Right lung (tissue), 5 donors: ENCODE data around the gene JMJD1C. TPM values are rescaled to one million over a fixed set of nuclear protein-coding genes. Genes with fewer than 3 reads are reported as not detected.
"Not testable (repeated sequence)": the region's sequence is repeated elsewhere in the genome, so short reads cannot be mapped to it uniquely, and the experiment has no call there.

Source experiments
- DNase-seq, 2 donors: peaks; one replicate each; pipeline ENCODE4 v3.0.0-alpha.2; 2013
- polyA plus RNA-seq, 5 donors: library from polyadenylated mRNA; unstranded; fragments of 120-200 nt; gene quantifications; one replicate each; pipeline versions ENCODE4 v1.2.1 to v1.2.3, GENCODE V29; 2013; ENCODE audit warnings: inconsistent platforms in 1 of 5, low replicate concordance in 1 of 5; ENCODE audit not compliant: insufficient read length in 5 of 5, insufficient read depth in 1 of 5

The JMJD1C gene
- polyA plus RNA-seq, 5 donors: 72.1 to 130 (median 102) TPM

GRCh38 chr10:63410633-63411032, 55.1 kb downstream of the JMJD1C start:
- no peak for DNase-seq

GRCh38 chr10:63409465-63410027, 56.2 kb downstream of the JMJD1C start:
- DNase-seq: no peak

- DNase-seq: no peak
These were observed 58.6 kb downstream of the JMJD1C start for GRCh38 chr10:63407136-63407662.

DNA sequence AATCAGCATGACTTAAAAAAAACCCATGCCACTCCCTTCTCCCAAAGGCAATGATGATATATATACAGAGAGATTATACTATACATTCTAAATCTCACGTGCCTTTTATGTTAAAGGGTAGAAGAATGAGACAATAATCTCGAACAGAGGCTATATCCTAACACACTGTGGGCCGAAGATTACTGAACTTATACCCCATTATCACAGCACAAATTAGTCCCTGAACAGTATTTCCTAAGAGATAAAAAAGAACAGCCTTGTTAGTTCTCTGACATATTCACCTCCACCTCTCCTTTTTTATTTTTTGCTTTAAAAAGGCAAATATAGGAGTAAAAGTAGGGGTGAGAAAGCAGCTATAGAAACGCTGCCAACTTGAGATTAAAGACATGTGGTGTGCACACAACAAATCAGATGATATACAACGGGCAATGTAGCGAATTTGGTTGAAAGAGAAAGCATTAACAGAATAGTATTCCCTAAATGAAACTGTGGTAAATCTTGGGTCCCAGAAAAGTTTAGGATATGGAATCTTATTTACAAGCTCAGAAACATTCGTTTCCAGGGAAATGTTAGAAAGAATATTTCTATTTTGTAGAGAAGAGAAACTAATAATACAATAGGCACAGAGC, 69.5 kb downstream of the JMJD1C start:
- peak in 1 of 2 donors; percentile 9 for DNase-seq

- DNase-seq: no peak
These were observed 72.7 kb downstream of the JMJD1C start for GRCh38 chr10:63393050-63393449.

- no peak for DNase-seq
These were observed 73.6 kb downstream of the JMJD1C start for GRCh38 chr10:63392224-63392623.

- no peak for DNase-seq
These were observed 74.0 kb downstream of the JMJD1C start for GRCh38 chr10:63391812-63392211.

- no peak for DNase-seq
These were observed 75.3 kb downstream of the JMJD1C start for GRCh38 chr10:63390521-63390920.

DNA sequence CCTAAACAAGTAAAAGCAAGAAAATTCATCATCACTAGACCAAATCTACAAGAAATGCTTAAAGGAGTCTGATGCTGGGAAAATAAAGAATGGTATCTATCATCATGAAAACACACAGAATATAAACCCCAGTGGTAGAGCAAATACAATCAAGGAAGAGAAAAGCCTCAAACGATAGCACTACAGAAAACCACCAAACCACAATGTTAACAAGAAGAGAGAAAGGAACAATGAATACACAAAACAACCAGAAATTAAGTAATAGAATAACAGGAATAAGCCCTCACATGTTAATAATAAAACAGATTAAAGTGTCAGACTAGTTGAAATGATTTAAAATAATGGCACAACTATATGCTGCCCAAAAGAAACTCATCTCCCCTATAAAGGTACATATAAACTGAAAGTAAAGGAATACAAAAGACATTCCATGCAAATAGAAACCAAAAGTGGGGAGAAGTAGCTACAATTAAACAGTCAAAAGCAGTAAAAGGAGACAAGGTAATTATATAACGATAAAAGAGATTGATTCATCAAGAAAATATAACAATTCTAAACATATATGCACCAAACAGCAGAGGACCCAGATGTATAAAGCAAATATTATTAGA, 77.3 kb downstream of the JMJD1C start:
- DNase-seq: no peak

GRCh38 chr10:63385254-63385653, 80.5 kb downstream of the JMJD1C start:
- DNase-seq: no peak

GRCh38 chr10:63384675-63385074, 81.1 kb downstream of the JMJD1C start:
- no peak for DNase-seq

DNA sequence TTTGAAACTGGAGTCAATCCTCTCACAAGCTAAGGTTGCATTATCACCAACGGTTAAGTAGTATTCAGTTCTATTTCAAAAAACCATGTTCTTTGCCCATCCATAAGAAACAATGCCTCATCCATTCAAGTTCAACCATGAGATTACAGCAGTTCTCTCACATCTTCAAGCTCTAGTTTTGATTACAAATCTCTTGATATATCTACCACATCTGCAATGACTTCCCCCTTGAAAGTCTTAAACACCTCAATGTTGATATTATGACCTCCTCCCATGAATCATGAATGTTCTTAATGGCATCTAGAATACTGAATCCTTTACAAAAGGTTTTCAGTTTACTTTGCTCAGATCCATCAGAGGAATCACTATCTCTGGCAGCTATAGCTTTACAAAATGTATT, 81.8 kb downstream of the JMJD1C start:
- DNase-seq: no peak

DNA sequence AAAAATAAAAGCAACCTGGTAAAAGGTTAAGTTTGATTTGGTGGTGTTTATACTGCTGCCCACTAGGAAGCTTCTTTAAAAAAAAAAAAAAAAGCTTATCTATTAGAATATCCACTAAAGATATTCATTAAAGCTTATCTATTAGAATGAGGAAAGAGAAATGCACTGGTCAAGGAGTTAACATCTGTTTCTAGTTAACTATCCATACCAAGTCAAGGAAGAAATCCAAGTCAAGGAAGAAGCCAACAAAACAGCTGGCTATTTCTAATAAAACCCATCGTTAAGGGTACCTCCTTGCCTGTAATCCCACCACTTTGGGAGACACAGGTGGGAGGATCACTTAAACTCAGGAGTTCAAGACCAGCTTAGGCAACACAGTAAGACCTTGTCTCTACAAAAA, 82.6 kb downstream of the JMJD1C start:
- no peak for DNase-seq

GRCh38 chr10:63382066-63382465, 83.7 kb downstream of the JMJD1C start:
- DNase-seq: no peak

DNA sequence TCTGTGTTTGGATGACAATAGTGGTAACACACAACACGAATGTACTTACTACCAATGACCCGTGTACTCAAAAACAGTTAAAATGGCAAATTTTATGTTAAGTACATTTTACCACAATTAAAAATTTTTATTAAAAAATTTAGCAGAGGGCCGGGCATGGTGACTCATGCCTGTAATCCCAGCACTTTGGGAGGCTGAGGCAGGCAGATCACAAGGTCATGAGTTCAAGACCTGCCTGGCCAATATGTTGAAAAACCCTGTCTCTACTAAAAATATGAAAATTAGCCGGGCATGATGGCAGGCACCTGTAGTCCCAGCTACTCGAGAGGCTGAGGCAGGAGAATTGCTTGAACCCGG, 88.5 kb downstream of the JMJD1C start:
- DNase-seq: not testable (repeated sequence)

GRCh38 chr10:63376560-63377304, 89.0 kb downstream of the JMJD1C start:
- DNase-seq: no peak

GRCh38 chr10:63375859-63376258, 89.9 kb downstream of the JMJD1C start:
- no peak for DNase-seq

DNA sequence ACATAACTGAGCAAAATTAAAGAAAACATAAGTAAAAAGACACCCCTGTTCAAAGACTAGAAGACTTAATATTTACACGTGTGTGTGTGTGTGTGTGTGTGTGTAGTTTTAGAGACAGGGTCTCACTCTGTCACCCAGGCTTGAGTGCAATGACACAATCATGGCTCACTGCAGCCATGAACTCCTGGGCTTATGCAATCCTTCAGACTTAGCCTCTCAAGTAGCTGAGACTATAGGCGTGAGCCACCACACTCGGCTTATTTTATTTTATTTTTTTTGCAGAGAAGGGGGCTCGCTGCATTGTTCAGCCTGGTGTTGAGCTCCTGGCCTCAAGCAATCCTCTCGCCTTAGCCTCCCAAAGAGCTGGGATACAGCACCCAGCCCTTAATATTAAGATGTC, 90.3 kb downstream of the JMJD1C start:
- no peak for DNase-seq

DNA sequence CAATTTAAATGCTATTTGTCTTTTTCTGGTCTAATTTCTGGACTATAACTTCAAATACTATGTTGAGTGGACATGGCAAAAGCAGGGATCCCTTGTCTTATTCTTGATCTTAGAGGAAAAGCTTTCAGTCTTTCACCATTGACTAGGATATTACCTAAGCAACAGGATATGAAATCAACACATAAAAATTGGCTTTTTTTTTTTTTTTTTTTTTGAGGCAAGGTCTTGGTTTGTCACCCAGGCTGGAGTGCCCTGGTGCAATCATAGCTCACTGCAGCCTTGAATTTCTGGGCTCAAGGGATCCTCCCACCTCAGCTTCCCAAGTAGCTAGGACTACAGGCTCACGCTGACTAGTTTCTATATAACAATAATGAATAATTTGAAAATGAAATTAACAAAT, 90.8 kb downstream of the JMJD1C start:
- DNase-seq: no peak

- DNase-seq: no peak
These were observed 92.6 kb downstream of the JMJD1C start for GRCh38 chr10:63373176-63373575.

DNA sequence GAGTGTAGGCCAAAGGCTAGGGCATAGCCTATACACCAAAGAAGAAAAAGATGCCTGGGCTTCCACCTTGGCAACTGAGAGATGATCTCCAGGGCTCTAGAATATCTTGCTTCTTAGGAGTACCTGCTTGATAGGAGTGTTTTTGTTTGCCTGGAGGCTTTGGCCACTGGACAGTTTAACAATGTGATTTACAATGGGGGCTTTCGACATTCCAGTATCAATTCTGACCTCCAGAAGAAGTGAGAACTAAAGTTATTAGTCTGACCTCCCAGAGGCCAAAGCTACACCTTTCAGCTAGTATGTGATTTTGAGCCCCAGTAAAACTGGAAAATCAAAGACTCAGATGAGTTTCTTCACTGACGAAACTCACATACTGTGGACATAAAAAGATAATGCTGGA, 96.1 kb downstream of the JMJD1C start:
- DNase-seq: no peak

- no peak for DNase-seq
These were observed 97.4 kb downstream of the JMJD1C start for GRCh38 chr10:63368365-63368764.

DNA sequence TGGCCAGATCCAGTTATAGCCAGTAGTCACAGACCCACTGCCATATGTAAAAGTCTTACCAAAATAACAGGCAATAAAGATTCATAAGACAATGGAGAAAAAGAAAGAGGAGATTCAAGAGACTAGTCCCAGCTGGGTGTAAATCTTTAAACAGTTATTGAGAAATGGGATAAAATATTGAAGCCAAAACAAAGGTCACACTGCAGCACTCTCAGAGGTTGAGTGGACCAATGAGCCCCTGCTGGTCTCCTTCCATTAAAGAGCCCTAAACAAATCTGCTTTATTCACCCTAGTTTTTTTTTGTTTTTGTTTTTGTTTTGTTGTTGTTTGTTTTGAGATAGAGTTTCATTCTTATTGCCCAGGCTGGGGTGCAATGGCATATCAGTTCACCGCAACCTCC, 98.8 kb downstream of the JMJD1C start:
- DNase-seq: no peak
